ENCODE measurements around the gene FBXO48.

FBXO48 gene

DNA sequence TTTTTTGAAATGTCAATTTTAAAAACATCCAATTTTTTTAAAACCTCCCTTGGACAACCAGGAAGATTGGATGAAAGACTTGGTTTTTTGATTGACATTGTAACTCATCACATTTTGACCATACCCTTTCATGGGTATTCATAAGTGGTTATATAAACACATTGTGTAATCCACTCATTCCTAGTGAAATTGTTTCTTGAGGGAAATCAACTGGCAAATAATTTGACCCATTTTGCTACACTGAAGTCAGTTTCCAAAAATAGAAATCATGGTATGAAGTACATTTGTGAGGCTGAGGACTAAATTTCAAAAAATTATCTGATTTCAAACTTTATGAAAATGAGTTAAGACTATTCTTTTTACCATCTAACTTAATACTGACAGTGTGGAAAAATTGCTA lies 31.5 kb downstream of the FBXO48 start:
- DNase-seq (ENCODE audit: low spot score) = no peak

DNA sequence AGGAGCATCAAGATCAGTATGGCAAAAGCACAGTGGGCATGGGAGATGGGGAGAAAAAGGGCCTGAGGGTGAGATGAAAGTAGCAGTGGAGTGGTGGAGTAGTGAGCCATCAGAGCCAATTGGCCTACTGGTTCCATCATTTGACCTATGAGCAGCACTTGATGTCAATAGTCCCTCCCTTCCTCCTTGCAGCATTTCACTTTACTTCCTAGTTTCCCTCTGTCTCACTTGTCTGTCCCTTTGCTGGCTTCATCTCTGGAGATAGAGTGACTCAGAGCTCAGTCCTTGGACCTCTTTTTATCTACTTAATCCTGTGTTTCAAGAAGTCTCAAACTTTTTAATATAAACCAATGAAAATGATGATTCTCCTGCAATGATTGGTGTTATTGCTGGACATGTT lies 32.1 kb downstream of the FBXO48 start:
- no peak for DNase-seq (ENCODE audit: low spot score)

DNA sequence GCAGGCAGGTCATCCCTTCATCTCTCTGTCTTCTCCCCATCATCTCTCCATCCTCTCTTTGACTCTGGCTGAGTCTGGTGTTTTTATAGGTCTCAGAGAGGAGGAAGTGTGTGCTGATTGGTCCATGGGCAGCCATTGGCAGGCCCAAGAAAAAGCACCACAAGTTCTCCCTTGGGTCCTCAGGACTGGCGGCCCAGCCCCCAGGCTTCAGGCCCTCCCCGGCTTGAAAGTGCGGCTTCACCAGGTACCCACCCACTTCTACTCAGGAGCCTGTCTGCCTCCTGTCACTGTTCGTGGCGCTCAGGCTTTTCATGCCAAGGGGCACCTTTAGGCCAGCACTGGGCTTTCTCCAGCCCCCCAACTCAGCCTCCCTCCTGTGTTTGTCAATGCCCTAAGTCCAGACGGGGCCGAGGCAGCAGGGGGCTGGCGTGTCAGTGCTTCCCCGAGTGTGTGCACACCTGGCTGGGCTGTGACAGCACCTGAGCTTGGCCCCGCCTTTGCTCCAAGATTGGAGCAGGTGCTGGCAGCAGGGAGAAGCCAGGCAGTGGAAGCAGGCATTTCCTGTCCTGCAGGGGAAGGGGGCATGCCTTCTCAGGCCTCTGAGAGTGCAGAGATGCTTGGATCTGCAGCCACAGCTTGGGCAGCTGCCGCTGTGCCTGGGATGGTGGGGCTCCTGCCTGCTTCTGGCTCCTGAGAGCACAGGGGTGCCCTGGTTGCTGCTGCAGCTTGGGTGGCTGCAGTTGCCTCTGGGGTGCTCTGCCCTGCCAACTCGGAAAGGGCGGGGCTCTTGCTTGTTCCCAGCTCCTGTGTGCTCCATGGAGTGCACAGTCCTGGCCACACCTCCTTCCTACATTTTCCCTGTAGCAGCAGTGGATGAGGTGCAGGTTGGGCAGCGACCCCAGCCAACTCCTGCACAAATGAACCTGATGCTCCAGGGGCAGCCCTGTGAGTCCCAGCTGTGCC lies 34.1 kb downstream of the FBXO48 start:
- no peak for DNase-seq (ENCODE audit: low spot score)

DNA sequence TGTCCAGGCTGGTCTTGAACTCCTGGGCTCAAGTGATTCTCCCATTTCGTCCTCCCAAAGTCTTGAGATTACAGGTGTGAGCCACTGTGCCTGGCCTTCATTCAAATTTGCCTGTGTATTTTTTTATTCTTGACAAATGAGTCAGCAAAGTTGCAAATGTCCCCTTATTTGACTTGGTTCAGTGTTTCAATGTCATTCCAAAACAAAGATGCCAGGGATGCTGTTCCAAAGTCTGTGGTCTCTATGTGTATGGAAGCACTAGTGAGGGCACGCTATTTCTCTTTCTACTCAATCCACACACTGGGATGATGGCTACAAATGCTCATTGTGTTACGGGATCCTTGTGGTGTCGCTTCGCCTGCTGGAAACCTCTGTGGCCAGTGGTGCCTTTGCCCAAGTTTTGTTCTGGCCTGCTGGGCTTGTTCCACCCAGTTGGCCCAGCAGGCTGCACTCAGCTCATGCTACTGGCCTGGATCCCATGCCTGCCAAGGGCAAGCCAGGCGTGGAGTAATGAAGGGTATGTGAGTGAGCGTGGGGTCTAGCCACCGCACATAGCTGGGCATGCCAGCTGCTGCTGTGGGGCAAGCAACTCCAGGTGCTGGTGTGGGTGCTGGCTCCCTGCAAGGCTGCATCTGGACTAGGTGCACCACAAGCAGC lies 35.6 kb downstream of the FBXO48 start:
- DNase-seq (ENCODE audit: low spot score) = no peak

DNA sequence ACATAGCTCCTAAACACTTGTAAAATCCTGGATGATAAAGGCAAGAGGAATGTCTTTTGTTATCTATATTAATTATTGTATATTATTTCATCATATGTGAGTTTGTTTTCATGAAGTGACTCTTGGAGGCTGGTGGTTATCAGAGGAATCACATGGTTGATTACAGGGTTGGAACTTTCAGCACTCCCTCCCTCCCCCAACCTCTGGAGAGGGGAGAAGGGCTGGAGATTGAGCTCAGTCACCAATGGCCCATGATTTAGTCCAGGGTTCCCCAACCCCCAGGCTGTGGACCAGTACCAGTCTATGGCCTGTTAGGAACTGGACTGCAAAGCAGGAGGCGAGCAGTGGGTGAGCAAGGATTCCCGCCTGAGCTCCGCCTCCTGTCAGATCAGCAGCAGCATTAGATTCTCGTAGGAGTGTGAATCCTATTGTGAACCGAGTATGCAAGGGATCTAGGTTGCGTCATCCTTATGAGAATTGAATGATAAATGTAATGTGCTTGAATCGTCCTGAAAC lies 37.7 kb downstream of the FBXO48 start:
- DNase-seq (ENCODE audit: low spot score) = no peak

DNA sequence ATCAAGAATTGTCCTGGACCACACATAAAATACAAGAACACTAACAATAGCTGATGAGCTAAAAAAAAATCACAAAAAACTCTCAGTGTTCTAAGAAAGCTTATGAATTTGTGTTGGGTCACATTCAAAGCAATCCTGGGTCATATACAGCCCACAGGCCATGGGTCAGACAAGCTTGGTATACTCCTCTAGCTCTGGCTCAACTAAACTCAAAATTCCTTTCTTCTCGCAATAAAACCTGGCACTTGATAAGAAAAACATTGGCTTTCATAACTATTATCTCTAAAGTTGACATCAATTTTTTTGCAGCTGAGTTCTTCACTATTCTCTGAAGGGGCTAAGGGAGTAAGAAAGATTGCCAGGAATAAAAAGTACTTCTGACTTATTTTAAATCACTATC lies 38.3 kb downstream of the FBXO48 start:
- DNase-seq (ENCODE audit: low spot score) = no peak

DNA sequence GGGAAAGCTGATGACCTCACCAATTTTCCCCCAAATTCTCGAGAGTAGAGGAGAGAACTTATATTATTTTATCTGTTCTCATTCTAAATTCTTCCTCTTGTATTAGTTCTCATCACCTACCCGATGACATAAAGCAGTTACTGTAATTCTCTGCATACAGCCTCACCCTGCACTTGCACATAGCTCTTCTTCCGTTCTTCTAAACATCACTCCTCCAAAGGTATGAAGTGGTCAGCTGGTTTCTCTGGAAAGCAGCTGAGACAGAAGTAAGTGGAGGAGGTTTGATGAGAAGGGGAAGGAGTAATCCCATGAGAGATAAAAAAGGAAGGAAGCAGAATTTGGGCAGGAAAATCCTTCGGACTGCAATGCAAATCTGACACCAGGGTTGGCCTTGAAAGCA lies 39.0 kb downstream of the FBXO48 start:
- DNase-seq (ENCODE audit: low spot score) = no peak

DNA sequence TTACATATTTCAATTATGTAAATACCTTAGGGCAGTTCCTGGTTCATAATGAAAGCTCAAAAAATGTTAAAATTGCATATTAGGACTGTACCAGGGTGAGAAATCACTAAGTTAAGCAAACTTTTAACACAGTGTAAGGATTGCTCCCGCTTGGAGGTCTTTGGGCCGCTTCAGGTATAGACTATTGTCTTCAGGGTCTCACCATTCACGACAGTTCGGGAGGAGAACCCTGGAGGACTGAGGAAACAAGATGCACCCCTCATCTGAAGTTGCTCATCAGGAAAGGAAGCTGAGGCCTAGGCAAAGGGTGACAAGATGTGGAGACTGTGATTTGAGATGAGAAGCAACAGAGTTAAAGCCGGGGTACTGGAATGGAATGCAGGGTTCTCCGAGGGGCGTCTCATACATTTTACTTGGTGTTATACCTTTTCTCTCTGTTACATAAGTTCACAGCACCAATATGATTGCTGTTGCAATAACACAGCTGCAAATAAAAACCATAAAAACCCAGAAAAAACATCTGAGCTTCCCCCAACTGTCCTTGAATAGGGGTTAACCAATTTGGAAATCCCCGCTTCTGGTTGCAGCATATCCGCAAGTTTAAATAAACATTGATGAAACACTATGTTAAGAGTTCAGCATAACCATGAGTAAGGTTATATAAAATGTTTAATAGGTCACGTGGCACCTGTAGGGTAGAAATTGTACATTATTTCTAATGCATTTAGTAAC lies 40.1 kb downstream of the FBXO48 start:
- DNase-seq (ENCODE audit: low spot score) = no peak

DNA sequence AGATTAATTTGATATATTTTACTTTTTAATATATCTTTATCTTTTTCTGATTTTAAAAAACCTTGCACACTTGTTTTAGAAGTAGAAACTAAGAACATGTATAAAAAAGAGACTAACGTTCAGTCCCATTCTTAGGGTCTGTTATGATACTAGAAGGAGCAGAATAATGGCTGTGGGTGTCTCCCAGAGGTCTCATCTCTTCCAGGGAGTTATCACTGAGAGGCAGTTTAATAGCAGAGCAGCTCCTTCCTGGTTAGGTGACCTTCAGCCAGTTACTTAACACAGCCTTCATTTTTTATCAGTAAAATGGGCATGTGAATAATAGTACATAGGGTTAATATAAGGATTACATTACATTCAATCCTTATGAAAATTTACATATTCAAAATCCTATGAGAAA lies 40.6 kb downstream of the FBXO48 start:
- no peak for DNase-seq (ENCODE audit: low spot score)

DNA sequence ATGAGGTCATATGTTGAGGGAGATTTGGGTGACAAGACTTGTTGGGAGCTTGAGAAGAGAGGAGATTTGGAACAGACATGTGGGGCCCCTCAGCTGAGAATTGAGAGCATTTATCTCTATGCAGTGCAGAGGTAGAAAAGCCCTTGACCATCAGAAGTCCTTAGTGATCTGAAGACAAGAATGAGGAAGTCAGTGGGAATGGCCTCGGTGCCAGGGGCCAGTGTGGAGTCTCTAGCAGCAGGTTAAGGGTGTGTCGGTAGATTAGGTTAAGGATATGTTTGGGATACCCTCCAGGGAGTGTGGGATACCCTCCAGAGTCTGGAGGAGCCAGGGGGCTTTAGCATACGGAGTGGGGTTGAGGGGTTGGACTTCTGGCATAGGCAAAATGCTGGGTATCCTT lies 41.6 kb downstream of the FBXO48 start:
- DNase-seq (ENCODE audit: low spot score) = no peak

DNA sequence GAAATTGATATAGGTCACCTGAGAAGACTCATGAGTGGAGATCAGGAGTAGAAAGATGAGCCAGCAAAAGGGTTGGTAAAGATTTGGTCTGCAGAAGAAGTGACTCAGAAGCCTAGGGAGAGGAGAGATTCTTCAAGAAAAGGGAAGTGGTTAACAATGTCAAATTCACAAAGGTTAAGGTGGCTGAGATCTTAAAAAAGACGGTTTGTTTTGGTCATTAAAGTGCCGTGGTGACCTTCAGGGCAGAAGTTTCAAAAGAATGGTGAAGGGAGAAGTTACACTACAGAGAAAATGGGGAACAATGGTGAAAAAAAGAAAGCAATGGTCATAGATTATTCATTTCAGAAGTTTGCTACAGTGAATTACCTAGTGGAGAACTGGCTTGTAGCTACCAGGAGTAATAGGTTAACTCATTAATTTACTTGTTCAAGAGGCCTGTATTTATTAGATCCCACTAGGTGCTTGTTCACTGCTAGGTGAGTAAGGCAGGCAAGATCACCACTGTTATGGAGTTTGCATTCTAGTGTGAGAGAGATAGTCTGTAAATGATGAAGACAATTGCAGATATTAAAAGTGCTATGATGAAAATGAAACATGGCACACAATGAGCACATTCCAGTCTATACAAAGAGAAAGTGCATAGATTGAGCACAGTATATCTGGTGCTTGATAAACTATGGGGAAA lies 43.0 kb downstream of the FBXO48 start:
- no peak for DNase-seq (ENCODE audit: low spot score)

DNA sequence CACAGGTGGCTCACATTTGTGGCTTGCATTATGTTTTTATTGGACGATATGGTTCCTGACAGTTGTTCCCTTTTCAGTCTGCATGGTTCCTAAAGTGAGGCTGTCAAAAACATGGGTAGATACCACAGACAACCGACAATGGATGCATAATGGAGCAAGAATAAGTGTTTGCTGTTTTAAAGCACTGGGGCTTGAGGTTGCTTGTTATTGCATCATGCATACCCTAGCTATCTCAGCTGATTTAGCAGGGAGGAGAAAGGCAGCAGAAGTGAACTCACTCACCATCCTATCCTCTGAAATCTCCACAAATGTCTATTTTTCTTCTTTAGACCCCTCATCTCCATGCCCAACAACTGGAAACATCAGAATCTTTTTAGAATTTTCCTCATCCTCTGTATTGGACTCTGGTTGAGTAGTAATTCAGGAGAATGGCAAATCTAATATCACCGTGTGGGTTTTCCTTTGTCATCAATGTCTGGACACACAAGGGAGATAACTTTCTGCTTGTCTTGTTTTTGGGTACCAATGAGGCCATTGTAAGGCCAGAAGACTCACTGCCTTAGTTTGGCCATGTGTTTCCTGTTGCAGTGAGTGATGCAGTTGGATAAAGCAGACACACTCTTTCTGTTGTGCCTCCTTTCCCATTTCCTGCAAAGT lies 46.7 kb downstream of the FBXO48 start:
- no peak for DNase-seq (ENCODE audit: low spot score)

DNA sequence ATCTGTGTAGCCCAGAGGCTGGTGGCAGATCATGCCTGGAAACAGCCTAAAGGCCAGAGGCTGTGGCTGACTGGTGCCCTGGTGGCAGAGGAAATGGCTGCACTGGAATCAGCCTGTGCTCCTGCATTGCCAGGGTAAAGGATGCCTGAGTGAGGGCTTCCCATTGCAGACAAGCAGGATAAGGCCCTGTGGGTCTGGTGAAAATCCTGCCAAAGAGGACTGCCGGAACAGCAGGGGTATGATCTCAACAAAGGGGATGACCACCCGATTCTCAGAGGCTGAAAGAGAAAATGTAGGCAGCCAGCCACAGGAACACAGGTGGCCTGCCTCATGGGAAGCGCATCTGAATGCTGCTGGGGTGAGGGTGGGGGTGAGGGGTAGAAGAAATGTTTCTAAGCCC lies 48.2 kb downstream of the FBXO48 start:
- no peak for DNase-seq (ENCODE audit: low spot score)

DNA sequence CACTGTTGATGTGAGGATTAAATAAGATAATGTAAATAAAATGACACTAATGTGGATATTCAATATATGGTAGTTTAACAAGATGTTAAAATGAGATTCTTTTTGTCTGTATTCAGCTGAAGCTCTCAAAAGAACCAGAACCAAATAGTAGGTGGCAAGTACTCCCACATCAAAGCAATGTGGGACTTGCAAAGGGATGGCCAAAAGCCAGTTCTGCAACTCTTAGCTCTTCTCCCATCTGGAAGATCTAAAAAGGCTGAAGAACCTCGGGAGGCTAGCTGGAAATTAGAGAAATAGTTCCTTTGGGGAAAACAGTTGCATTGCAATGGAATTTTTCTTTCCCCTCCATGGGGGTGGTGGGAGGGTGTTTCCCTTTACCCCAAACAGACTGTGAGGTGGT lies 48.7 kb downstream of the FBXO48 start:
- DNase-seq (ENCODE audit: low spot score) = no peak

DNA sequence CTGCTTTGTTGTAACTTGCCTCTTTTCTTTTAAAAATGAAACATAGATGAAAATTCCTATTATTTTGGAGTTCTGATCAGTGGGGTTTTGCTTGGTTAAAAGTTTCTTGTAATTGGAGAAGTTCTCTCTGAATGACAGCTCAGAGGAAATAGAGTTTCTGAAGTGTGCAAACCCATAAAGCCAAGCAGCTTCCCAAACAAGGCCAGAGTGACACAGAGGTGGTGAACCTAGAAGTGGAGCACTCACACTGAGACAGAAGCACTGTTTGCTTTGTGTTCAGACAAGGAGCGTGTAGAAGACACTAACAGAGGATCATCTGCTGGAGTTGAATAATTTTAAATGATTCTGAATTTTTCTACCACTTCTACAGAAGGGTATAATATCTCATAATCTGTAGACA lies 49.2 kb downstream of the FBXO48 start:
- DNase-seq (ENCODE audit: low spot score) = no peak

DNA sequence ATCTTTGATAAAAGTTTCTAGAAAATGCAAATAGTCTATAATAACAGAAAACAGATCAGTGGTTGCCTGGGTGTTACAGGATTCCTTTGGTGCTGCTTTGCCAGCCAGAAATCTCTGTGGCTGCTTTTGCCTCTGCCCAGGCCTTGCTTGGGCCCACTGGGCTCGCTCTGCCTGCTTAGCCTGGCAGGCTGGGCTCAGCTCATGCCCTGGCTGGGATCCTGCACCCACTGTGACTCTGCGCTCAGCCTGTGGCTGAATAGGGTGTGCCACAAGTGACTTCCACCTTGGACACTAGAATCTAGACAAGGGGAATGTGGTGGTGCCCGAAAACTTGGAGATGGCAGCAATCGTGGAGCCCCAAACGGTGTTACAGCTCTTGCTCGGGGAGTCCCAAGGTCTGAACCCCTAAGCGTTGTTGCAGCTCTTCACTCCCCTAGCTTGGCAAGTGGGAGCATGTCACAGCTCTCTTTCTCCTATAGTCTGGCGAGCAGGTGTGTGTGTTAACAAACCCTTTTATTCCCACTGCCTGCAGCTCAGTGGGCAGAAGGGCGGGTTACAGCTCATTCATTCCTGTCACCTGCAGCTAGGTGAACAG lies 50.9 kb downstream of the FBXO48 start:
- no peak for DNase-seq (ENCODE audit: low spot score)

DNA sequence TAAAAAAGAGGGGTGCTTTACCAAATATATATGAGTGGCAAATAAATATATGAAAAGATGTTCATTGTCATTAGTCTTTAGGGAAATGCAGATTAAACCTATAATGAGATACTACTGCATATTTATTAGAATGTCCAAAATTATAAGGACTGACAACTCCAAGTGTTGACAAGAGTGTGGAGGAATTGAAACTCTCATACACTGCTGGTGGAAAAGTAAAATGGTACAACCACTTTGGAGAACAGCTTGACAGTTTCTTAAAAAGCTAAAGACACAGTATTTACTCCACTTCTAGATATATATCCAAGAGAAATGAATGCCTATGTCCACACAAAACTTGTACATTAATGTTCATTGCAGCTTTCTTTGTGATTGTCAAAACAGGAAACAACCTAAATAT lies 51.6 kb downstream of the FBXO48 start:
- no peak for DNase-seq (ENCODE audit: low spot score)

DNA sequence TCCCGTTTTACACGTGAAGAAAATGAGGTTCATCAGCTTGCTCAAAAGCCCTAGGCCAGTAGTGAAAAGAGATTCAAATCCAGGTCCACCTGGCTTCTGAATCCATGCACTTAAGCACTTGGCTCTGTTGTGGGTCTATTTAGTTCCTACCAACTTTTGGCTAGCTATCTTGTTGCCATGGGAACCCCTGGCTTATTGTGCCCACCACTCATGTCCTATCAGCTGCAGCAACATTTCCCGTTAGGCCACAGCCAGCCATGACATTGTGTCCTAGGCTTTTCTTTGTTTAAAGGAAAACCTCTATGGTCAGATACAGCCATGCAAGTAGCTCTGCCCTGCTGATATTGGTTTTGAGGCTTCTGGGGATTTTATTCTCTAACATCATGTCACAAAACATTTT lies 52.2 kb downstream of the FBXO48 start:
- no peak for DNase-seq (ENCODE audit: low spot score)

DNA sequence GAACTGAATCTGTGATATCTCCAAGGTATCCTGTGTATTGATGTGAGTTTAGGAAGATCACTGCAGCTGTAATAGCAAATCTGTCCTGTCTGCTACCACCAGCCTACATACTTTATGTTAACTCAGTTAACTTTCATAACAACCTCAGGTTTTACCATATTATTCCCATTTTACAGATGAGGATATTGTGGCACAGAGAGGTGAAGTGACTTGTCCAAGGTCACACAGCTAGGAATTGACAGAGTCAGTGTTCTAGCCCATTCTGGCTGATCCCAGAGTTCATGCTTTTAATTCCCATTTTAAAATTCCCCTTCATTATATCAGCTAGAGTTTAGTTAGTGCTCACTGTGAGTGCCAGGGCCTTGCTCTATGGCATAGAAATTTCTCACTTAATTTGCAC lies 52.6 kb downstream of the FBXO48 start:
- DNase-seq (ENCODE audit: low spot score) = no peak

DNA sequence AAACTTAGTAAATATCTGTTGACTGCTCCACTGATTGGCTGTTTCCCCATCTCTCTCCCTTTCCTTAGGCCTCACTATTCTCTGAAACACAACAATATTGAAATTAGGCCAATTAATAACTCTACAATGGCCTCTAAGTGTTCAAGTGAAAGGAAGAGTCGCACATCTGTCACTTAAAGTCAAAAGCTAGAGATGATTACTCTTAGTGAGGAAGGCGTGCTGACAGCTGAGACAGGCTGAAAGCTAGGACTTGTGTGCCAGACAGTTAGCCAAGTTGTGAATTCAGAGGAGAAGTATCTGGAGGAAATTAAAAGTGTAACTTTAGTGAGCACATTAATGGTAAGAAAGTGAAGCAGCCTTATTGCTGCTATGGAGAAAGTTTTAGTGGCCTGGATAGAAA lies 53.6 kb downstream of the FBXO48 start:
- no peak for DNase-seq (ENCODE audit: low spot score)

DNA sequence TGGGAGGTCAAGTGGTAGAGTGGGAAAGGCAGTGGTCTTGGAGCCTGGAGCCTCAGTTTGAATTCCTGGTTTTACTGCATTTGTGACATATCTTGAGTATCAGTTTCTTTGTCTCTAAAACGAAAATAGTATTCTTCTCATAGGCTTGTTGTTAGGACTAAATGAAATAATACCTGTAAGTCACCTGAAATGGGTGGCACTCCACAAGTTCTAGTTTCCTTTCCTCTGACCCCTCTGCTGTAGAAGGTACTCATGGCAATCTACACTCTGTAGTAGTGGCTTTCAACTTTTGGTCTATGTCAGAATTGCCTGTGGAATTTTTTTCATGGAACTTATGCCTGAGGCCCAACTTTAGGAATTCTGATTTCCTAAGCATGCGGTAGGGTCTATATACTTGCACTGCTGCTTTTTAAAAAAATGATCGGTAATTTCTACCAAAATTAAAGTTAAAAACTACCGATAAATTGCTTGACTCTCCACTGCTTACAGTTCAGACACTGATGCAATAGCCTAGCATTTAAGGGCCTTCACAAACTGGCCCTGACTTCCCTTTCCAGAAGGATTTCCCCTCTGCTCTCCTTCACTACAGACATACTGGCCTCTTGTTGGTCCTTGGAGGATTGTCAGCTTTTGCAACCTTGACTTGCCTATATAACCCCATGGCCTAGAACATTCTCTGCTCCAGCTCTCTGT lies 54.8 kb downstream of the FBXO48 start:
- DNase-seq (ENCODE audit: low spot score) = no peak
